NB4 (cell line): Measurements from ENCODE around the gene SLC22A6.

ENCODE experiments used
- POLR2A ChIP-seq: IDR thresholded peaks from 2 replicates; pipeline ENCODE4 v1.6.1; 2011; ENCODE audit warnings: mild to moderate bottlenecking; ENCODE audit not compliant: insufficient read length; ENCODE audit errors: extremely low read depth
- TF ChIP-seq, protein P1 (sequence below): IDR thresholded peaks from one replicate; pipeline ENCODE4 v1.5.1; 2012; ENCODE audit warnings: low read depth, low read length

DNA sequence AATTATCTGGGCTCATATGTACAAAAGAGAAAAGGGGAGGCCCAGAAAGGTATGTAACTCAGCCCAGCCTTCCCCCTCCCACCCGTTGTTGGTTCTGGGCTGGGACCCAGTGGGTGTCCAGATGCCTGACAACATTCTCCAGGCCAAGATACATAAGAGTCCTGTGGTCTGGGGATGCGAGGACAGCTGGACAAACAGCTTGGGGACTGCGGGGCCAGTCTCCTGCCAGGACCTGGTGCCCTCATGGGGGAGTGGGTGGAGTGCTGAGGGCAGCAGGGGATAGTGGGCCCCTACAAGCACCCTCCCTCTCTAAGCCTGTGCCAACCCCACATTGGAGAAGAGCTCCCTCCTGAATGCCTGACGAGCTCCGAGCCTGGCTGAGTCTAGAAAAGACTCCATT, 3.5 kb upstream of the SLC22A6 start:
- TF ChIP-seq, protein P1, sequence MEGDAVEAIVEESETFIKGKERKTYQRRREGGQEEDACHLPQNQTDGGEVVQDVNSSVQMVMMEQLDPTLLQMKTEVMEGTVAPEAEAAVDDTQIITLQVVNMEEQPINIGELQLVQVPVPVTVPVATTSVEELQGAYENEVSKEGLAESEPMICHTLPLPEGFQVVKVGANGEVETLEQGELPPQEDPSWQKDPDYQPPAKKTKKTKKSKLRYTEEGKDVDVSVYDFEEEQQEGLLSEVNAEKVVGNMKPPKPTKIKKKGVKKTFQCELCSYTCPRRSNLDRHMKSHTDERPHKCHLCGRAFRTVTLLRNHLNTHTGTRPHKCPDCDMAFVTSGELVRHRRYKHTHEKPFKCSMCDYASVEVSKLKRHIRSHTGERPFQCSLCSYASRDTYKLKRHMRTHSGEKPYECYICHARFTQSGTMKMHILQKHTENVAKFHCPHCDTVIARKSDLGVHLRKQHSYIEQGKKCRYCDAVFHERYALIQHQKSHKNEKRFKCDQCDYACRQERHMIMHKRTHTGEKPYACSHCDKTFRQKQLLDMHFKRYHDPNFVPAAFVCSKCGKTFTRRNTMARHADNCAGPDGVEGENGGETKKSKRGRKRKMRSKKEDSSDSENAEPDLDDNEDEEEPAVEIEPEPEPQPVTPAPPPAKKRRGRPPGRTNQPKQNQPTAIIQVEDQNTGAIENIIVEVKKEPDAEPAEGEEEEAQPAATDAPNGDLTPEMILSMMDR, result no peak
- no peak for TF ChIP-seq POLR2A
